Occipital lobe (tissue), 2 donors: ENCODE data around the gene ERC2. TPM values are rescaled to one million over a fixed set of nuclear protein-coding genes. Genes with fewer than 3 reads are reported as not detected.

Experiments
- DNase-seq: peaks from one replicate; lab custom pipeline; 2025; lab: John Stamatoyannopoulos, UW
- total RNA-seq: library from RNA; depleted of rRNA; stranded (reverse); fragments of >200 nt; gene quantifications from one replicate; pipeline ENCODE4 v1.2.3, GENCODE V29; 2014

ERC2 gene
- total RNA-seq, 1 donor from 2014 or later, result 59.7 TPM

DNA sequence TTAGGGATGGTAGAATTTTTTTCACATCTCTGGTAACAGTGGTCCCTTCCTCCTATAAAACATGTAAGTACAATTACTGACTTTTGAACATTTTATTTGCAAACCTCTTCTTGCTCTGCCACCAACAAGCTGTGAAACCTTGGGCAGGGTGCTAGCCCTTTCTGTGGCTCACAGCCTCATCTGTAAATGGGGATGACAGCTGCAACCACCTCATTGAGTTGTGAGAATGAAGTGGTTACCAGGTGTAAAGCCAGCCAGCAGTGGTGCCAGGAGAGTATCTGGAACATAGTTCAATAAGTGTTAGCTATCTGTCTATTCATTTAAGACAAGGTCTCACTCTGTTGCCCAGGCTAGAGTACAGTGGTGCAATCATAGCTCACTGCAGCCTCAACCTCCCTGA, 278.1 kb downstream of the ERC2 start:
- DNase-seq, result no peak

DNA sequence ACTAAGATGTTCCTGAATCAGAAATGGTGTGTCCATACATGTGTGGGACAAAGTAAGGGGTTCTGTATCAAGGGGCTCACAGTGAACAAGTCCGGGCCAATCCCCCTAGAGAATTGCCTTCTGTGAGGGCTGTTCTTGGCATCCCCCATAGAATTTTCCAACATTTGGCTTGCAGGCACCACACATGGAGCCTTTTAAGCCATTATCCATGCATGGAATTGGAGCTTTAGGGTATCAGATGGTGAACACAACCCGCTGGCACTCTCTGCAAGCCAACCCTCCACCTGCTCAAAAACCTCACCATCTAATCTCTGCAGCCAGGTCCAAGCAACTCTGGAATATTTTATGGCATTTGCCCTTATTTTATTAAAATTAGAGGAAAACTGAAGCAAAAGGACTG, 278.7 kb downstream of the ERC2 start:
- DNase-seq, result no peak

DNA sequence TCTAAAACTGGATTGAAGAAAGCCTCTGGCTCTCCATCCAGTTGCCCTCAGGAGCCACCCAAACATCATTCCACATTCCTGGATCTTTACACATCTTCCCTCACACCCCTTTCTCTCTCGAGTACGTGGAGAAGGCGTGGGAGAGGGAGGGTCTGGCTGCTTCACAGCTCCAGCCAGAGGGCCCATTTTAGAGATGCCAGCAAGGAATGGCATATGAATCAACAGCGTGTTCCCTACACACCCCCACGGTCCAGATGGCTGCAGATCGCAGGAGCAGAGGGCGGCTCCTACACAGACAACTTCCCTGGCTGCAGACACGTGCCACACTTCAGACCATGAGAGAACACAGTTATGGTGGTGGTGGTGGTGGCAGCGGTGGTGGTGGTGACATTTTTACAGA, 280.1 kb downstream of the ERC2 start:
- DNase-seq, result peak; percentile 66

DNA sequence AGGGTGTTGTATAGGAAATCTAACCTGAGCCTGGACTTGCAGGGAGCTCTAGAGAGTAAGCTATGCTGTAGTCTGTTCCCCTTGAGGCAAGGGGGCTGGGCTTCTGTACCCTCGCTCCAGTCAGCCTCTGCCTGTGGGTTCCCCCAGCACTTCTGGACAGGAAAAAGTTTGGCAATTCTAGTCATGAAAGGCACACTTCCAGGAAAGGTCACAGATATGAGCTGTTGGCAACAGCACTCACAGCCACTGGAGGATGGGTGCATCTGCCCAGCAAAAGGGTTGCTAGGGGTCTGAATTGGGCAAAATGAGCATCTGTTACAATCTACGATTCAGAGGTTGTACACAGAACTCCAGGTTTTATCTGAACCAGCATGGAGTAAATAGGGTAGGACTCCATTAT, 281.2 kb downstream of the ERC2 start:
- no peak for DNase-seq

DNA sequence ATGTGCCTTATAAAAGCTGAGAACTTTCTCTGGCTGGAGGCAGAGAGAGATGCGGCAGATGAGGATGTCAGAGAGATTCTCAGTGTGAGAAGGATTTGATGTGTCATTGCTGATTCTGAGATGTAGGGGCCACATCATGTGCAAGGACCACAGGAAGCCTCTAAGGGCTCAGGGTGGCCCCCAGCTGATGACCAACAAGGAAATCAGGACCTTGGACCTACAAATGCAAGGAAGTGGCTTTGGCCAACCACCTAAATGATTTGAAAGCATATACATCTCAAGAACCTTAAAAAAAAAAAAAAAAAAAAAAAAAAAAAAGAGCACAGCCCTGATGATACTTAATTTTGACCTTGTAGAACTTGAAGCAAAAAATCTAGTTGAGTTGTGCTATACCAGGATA, 282.4 kb downstream of the ERC2 start:
- DNase-seq, result no peak

DNA sequence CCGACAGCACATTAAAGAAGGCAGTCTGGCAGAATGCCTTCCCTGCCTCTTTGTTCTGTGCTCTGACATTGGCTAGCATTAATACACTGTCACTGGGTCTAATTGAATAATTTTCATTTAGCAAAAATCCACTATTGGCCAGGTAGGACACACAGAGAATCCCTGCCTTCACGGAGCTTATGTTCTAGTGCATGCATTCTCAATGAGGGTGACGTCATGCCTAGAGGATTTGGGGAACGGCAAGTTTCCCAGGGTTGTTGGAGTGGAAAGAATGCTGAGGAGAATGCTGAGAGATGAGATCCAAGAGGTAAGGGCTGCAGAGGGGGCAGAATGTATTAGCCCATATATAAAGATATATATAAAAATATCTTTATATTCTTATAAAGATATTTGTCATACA, 284.7 kb downstream of the ERC2 start:
- DNase-seq, result no peak

DNA sequence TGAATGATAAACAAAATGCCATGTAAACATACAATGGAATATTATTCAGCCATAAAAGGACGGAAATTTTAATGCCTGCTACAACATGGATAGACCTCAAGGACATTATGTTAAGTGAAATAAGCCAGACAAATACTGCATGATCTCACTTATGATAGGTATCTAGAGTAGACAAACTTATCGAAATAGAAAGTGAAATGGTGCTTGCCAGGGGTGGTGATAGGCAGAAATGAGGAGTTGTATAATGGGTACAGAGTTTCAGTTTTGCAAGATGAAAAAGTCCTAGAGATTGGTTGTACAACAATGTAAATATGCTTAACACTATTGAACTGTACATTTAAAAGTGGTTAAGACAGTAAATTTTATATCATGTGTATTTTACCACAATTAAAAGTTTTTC, 287.8 kb downstream of the ERC2 start:
- no peak for DNase-seq

DNA sequence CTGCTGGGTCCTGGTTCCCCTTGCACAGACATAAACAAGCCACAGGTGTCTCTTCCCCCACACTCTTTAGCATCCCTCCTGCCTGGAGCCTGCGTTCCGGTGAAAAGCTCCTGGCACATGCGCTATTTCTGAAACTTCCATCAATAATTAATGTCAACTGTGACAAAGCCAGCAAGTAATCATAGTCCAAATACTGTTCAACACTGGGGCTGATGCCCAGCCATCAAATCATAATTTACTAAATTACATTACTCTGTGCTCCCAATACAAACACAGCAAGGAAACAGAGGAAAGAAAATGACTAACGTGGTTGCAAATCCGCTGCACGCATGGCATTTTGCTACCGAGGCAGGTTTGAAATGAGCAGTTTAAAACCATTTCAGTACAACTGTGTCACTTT, 294.7 kb downstream of the ERC2 start:
- no peak for DNase-seq

DNA sequence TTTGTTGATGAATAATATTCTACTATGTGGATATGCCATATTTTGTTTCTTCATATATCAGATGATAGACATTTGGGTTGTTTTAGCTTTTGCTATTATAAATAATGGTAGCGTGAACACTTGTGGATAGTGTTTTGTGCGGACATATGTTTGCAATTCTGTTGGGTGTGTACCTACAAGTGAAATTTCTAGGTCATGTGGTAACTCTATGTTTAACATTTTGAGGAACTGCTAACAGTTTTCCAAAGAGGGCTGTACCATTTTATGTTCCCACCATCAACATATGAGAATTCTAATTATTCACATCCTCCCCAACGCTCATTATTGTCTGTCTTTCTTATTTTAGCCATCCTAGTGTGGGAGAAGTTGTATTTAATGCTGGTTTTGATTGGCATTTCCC, 303.8 kb downstream of the ERC2 start:
- DNase-seq, result no peak

DNA sequence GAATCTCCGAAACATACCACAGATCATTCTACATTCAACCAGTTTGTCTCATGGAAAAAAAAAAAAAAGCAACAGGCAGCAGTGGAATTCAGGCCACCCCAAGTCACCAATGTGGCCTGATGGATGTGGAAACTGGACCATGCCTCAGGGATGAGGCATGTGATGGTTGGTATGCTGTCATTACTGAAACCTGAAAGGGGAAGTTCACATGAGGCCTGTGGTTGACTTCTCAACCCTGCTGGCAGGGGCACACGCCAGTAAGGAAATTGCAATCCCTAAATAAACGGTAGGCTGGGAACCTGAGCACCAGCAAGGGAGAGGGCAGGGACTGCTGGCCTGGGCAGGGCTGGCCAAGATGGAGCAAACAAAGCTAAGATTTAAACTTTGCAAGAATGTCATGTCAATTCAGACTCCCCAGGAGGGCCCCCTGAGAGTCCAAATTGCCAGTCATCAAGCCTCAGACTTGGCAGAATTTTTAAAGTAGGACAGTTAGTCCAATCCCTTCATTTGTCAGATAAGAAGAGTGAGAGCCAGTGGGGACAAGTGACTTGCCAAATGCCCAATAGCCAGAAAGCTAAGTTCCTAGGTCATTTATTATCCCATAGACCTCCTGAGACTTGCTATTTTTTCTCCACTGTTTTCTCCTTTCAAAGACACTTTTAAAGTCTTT, 310.4 kb downstream of the ERC2 start:
- no peak for DNase-seq

DNA sequence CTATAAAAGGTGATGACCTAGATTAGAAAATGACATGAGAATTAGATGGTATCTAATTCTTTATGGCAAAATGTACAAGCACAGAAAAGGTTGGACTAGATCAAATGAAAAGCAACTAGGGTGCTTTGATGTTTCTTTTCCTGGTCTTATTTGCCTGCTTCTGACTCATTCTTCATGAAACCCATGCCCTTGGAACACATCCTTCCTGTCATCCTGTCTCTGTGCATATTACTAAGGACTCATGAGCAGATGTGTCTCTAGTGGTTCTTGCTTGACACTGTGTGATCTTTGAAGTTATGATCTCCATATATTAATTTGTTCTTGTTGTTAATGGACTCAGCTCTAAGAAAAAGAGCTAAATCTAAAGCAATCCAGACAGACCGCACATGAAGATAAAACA, 314.0 kb downstream of the ERC2 start:
- no peak for DNase-seq

DNA sequence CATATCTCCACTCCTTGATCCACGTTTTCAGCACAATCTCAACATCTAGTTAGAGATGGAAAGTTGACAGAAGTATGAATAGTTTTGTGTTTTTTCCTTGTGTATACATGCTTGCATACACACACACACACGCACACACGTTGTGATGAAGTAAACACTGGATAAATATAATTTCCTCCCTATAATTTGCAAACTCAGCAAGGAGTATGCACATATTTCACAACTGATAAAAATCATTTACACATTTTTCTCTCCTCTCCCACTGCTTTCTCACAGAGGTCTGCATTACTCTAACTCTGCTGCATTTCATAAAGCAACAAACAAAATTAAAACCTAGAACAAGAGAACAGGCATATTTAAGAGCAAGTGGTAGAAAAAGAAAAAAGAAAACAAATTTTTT, 320.9 kb downstream of the ERC2 start:
- no peak for DNase-seq

DNA sequence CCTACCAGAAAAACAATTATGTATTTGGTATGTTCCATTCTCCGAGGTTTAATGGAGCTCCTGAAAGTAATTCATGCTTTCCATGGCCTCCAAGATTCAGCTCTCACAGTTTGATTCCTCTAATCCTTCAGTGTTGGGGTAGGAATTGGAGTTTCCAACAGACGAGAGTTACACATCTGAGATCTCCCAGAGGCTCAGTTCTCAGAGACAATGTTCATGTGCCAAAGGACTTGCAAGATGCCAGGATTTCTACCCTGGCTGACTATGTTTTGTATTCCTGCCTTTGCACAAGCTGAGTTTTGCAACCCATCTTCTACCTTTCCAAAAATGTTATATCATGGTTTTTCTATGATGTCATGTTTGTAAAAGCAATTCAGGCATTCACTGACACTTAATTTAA, 322.9 kb downstream of the ERC2 start:
- no peak for DNase-seq

DNA sequence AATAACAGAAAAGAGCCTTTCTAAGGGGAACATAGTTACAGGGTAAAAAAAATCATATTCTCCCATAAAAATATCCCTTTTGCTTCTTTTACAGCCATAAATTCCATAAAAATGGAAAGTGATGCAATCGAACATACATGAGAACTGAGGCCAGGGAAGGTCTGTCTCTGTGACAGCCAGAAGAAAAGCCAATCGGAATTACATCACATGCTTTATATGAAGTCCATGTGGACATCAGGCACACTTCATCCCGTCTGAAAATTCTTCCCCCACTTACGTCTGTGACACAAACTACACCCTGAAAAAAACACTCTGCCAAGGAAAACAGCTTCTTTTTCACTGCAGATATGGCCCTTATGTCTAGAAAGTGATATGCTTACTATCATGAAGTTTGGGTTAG, 323.5 kb downstream of the ERC2 start:
- DNase-seq, result no peak

DNA sequence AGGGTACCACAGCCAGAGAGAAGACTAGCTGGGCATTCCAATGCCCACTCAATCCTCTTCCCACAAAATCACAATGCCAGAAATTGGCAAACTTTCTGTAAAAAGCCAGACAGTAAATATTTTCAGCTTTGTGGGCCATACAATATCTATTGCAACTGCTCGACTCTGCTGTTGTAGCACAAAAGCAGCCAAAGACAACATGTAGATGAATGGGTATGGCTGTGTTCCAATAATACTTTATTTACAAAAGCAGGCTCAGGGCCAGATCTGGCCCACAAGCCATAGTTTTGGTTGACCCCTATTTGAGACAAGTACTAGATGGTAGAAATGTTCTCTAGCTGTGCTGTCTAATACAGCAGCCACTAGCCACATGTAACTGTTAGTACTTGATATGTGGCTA, 330.9 kb downstream of the ERC2 start:
- no peak for DNase-seq

DNA sequence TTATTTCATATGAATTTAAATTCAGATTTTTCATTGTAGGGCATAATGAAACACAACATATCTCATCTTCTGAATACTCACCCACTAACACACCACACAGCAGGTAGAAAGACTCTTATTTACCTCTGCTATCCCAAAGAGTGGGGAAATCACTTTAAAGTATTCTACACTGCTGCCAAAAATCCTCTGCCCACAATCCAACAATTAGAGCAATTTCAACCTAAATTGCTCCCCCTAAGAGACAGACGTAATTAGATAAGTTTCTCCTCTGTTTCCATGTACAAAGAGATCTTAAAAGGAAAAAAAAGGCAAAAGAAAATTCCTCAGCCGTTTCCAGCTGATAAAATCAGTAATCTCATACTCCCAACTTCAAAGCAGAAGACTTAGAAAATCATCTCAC, 331.8 kb downstream of the ERC2 start:
- DNase-seq, result no peak

DNA sequence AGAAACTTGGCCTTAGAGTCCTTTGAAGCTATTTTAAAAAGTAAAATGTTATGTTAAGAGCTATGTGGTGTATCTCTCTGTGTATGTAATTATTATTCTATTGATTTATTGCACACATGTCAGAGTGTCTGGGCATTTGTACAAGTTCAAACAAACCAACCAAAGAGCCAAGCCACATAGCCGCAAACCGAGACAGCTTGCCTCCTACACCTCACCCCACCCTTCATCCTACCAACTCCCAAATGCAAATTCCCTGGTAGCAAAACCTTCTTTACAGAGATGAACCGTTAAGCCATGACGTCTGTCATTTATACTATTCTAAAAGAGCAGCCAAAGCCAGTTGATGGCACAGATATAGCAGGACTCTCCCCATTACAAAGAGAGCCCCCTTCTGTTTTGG, 332.3 kb downstream of the ERC2 start:
- no peak for DNase-seq

DNA sequence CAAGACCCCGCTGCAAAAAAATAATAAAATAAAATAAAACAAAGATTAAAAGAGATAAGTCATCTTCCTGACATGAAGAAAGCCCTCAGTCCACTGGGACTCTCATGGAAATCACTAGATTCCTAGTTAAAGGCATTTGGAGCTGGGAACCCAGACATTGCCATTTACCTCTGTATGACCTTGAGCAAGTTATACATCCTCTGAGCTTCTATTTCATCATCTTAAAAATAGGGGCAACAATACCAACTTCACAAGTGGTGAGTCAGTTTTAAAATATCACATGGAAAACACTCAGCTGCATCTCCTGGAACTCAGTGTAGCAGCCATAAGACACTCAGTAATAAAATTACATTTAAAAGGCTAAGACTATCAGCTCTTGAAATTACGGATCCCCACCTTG, 334.8 kb downstream of the ERC2 start:
- DNase-seq, result no peak

DNA sequence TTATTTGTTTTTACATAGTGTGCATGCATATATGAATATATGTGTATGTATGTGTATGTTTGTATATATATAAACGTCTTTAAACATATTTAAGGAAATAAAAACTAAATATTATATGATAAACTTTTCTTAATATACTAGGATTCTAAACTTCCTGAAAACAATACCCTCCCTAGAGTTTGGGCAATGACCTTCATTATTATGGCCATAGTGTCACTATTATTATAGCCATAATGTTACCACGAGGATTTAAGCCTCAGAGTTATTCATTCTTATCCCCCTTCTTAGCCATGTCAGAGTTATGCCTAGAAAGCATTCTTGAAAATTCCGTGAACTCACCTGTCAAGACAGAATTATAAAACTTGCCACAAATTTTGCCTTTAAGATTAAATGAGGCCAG, 335.5 kb downstream of the ERC2 start:
- DNase-seq, result no peak

DNA sequence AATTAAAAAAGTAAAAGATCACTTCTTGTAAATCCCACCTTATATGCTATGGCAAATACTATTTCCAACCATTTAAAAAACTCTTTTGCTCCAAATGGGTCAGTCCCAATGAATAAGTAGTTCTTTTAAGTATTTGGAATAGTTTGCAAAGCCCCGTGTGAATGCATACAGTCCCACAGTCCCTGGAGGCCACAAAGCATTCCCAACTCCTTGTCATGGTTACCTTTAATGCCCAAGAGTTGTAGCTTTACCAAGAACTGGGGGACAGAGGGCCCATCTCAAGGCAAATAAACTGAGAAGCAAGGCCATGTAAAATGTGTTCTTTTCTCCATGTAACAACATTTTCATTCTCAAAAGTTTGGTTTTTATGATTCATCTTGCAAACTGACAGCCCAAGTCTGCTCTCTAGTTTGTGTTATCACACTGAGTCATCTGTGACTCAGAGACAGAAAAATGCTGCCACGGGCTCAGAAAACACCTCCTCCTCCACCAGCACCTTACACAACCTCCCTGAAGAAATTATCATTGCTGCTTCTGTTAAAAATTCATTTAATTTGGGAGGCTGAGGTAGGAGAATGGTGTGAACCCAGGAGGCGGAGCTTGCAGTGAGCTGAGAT, 336.2 kb downstream of the ERC2 start:
- peak; percentile 64 for DNase-seq

DNA sequence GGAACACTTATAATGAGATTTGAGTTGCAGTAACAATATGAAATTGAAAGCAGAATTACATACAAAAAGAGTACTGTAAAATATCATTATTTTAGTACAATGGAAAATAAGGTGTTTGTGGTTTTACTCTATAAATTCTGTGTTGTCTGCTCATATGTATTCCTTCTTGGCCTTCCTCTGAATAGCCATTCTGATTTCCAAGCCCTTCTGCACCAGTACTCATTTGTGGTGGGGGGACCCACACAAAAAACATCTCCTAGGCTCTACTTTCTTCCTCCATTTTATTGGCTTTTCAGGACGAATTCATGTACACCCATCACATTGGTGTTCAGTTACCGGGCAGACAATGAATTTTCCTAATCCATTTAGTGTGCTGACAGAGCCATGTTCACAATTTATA, 338.2 kb downstream of the ERC2 start:
- no peak for DNase-seq

DNA sequence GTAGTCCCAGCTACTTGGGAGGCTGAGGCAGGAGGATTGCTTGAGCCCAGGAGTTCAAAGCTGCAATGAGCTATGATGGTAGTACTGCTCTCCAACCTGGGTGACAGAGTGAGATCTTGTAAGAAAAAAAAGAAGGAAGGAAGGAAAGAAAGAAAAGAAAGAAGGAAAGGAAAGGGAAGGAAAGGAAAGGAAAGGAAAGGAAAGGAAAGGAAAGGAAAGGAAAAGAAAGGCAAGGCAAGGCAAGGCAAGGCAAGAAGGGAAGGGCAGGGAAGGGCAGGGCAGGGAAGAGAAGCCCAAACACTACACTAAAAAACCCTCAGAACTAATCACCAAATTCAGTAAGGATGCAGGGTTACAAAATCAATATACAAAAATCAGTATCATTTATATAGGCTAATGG, 341.6 kb downstream of the ERC2 start:
- no peak for DNase-seq

DNA sequence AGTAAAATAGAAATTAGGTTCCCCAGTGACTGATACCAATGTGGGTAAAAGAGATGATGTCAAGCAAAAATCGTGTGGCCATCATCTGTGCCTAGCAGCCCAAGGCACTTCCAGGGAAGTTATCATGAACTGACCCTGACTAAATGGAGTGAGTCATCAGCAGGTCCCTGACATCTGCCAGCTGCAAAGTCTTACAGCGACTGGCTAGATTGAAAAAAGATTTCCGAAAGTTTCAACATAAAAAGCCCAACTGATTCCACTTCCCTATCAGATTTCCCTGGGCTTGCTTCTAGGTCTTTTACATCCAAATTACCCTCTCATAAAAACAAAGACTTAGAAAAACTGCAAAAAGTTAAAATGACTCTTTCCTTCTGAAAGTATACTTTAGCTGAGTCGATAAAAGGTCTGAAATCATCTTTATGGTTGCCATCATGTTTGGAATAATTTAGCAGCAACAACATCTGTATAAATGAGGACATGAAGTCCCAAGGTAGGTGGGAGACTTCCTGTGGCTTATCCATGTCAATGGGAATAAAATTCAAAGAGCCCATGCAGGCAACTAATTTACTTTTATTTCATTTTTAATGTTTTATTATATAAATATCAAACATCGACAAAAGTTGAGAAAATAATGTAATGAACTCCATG, 342.8 kb downstream of the ERC2 start:
- no peak for DNase-seq
